Panc1 (cell line): ENCODE results near the gene THG1L. TPM values are rescaled to one million over a fixed set of nuclear protein-coding genes. Genes with fewer than 3 reads are reported as not detected.
"Not testable (repeated sequence)": the region's sequence is repeated elsewhere in the genome, so short reads cannot be mapped to it uniquely, and the experiment has no call there.

Experiments used
- ATAC-seq: fragments of 200-7000 bp; cut with Tn5 transposase; 2 replicates; pipeline ENCODE4 v1.9.1; 2020; ENCODE audit warnings: mild to moderate bottlenecking, moderate library complexity
- BruUV-seq: library from RNA; stranded (reverse); fragments of 400-500 nt; replicated peaks from 2 replicates; lab custom pipeline; 2021; lab: Mats Ljungman, UMichigan
- CTCF ChIA-PET: fragments of 300-600 bp; sonication (Branson Sonifier 250); formaldehyde crosslinking; loops from one replicate; lab custom pipeline; 2022; ENCODE audit warnings: antibody characterized with exemption; lab: Charles Lee
- POLR2A ChIA-PET: fragments of 300-600 bp; sonication (Branson Sonifier 250); formaldehyde crosslinking; loops from one replicate; lab custom pipeline; 2022; ENCODE audit warnings: antibody characterized with exemption; lab: Charles Lee
- DNase-seq: peaks from one replicate; pipeline ENCODE4 v3.0.0-alpha.2; 2010; ENCODE audit warnings: low read depth, low spot score
- H3K27ac ChIP-seq: 2 replicates; pipeline ENCODE4 v1.5.1; 2011; ENCODE audit warnings: mild to moderate bottlenecking, low read length, inconsistent platforms
- H3K27me3 ChIP-seq: fragments of 200-500 bp; sonication (Bioruptor generic); 2 replicates; pipeline ENCODE4 v1.6.0; 2014; ENCODE audit warnings: low read length, inconsistent platforms; ENCODE audit not compliant: control insufficient read depth, insufficient read depth
- H3K36me3 ChIP-seq: fragments of 200-500 bp; sonication (Bioruptor generic); 2 replicates; pipeline ENCODE4 v1.5.1; 2014; ENCODE audit warnings: inconsistent platforms, mild to moderate bottlenecking, low read length, moderate library complexity; ENCODE audit not compliant: control insufficient read depth, insufficient read depth
- H3K4me1 ChIP-seq: 2 replicates; pipeline ENCODE4 v1.5.1; 2011; ENCODE audit warnings: inconsistent platforms, mild to moderate bottlenecking, low read length, moderate library complexity; ENCODE audit not compliant: control insufficient read depth, insufficient read depth
- H3K4me3 ChIP-seq, 2 experiments: 2 replicates each; pipeline ENCODE4 v1.5.1; 2011 to 2012; ENCODE audit warnings: low read depth in 2 of 2, low read length in 2 of 2, mild to moderate bottlenecking in 2 of 2, inconsistent platforms in 1 of 2, moderate library complexity in 1 of 2
- H3K9me3 ChIP-seq: fragments of 200-500 bp; sonication (Bioruptor generic); 2 replicates; pipeline ENCODE4 v1.5.1; 2014; ENCODE audit warnings: low read depth, mild to moderate bottlenecking, inconsistent platforms, low read length, moderate library complexity; ENCODE audit not compliant: control insufficient read depth, insufficient read depth
- POLR2AphosphoS5 ChIP-seq: IDR thresholded peaks from 2 replicates; pipeline ENCODE4 v1.6.1; 2012; ENCODE audit warnings: mild to moderate bottlenecking, low read depth, low read length, moderate library complexity
- SIN3A ChIP-seq: IDR thresholded peaks from 2 replicates; pipeline ENCODE4 v1.6.1; 2012; ENCODE audit warnings: low read depth, mild to moderate bottlenecking, low read length, moderate library complexity, borderline replicate concordance; ENCODE audit not compliant: insufficient read depth
- TCF7L2 ChIP-seq: IDR thresholded peaks from 2 replicates; pipeline ENCODE4 v1.6.1; 2011; ENCODE audit warnings: mild to moderate bottlenecking, low read depth, low read length, inconsistent platforms
- in situ Hi-C: cut with HindIII; loops from 2 replicates; pipeline ENCODE4 v1.10.0; 2016; ENCODE audit warnings: low sequenced_read_pairs, low pct_unique_long_range_greater_than_20kb
- intact Hi-C: fragments of 100-400 bp; cut with micrococcal nuclease; formaldehyde crosslinking; loops from one replicate; pipeline ENCODE4 v1.10.0; 2022; ENCODE audit not compliant: unreplicated experiment
- total RNA-seq: library from RNA; stranded (reverse); gene quantifications from one replicate; pipeline ENCODE4 v1.2.1, GENCODE V29; 2021; ENCODE audit not compliant: unreplicated experiment
- TF ChIP-seq, protein P1 (sequence below): fragments of 450-650 bp; IDR thresholded peaks from 2 replicates; pipeline ENCODE4 v1.5.1; 2017; ENCODE audit warnings: mild to moderate bottlenecking
- TF ChIP-seq, protein P2 (sequence below), 2 experiments: IDR thresholded peaks; 2 replicates each; pipeline ENCODE4 v1.6.1; 2011 to 2012; ENCODE audit warnings: low read depth in 2 of 2, control low read depth in 1 of 2, low read length in 1 of 2, mild to moderate bottlenecking in 1 of 2, moderate library complexity in 1 of 2; ENCODE audit not compliant: insufficient read depth in 1 of 2

Gene THG1L
- total RNA-seq, 1 experiment from 2014 or later = 15.4 TPM

DNA sequence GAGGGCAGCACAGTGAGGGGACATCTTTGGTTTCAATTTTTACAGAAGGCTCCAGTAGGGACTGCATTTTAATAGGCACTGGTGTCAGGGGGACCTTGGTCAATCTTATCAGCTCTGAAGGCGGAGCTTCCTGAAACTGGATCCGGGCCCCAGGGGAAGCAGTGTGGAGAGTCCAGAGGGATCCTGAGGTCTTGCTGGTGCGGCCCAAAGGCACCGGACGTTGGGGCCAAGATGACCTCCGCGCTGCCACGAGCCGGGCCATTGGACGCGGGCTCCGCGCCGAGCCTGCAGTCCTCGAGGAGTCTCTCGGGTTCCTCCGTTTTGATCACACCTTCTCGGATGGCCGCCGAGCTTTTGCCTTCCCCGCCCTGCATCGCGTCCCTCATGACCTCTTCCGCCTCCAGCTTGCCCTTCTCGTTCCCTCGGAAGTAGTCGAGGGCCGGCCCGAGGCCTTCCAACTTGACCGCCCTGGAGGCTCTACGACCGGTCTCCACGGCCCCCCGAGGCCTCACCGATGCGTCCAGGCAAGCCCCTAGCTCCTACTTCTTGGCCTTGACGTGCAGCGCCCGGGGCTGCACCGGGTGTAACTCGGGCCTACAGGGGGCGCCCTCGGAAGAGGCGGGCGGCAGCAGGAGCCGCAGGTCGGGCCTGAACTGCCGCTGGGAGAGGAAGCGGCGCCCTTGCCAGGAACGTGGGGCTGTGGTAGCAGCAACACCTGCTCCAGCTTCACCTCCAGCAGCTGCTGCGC is 41.1 kb upstream of the THG1L start:
- CTCF ChIA-PET = no interaction called here
- no peak overlapping the region for H3K4me3 ChIP-seq
- intact Hi-C loops (no loop called here), in situ Hi-C loops (no loop called here)
- H3K27me3 ChIP-seq = no peaks in the 10 kb centered on the region
- H3K4me1 ChIP-seq = no peaks in the 10 kb centered on the region
- H3K27ac ChIP-seq = no peak overlapping the region
- DNase-seq = no peak
- no peaks in the 10 kb centered on the region for H3K9me3 ChIP-seq
- ATAC-seq = no peak
- H3K36me3 ChIP-seq = no peaks in the 10 kb centered on the region
- TF ChIP-seq, protein P1, sequence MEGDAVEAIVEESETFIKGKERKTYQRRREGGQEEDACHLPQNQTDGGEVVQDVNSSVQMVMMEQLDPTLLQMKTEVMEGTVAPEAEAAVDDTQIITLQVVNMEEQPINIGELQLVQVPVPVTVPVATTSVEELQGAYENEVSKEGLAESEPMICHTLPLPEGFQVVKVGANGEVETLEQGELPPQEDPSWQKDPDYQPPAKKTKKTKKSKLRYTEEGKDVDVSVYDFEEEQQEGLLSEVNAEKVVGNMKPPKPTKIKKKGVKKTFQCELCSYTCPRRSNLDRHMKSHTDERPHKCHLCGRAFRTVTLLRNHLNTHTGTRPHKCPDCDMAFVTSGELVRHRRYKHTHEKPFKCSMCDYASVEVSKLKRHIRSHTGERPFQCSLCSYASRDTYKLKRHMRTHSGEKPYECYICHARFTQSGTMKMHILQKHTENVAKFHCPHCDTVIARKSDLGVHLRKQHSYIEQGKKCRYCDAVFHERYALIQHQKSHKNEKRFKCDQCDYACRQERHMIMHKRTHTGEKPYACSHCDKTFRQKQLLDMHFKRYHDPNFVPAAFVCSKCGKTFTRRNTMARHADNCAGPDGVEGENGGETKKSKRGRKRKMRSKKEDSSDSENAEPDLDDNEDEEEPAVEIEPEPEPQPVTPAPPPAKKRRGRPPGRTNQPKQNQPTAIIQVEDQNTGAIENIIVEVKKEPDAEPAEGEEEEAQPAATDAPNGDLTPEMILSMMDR = no peak; the same call in 1 of the 2 replicates
- TF ChIP-seq SIN3A (no peak), POLR2AphosphoS5 (no peak), TCF7L2 (no peak)
- TF ChIP-seq, protein P2, sequence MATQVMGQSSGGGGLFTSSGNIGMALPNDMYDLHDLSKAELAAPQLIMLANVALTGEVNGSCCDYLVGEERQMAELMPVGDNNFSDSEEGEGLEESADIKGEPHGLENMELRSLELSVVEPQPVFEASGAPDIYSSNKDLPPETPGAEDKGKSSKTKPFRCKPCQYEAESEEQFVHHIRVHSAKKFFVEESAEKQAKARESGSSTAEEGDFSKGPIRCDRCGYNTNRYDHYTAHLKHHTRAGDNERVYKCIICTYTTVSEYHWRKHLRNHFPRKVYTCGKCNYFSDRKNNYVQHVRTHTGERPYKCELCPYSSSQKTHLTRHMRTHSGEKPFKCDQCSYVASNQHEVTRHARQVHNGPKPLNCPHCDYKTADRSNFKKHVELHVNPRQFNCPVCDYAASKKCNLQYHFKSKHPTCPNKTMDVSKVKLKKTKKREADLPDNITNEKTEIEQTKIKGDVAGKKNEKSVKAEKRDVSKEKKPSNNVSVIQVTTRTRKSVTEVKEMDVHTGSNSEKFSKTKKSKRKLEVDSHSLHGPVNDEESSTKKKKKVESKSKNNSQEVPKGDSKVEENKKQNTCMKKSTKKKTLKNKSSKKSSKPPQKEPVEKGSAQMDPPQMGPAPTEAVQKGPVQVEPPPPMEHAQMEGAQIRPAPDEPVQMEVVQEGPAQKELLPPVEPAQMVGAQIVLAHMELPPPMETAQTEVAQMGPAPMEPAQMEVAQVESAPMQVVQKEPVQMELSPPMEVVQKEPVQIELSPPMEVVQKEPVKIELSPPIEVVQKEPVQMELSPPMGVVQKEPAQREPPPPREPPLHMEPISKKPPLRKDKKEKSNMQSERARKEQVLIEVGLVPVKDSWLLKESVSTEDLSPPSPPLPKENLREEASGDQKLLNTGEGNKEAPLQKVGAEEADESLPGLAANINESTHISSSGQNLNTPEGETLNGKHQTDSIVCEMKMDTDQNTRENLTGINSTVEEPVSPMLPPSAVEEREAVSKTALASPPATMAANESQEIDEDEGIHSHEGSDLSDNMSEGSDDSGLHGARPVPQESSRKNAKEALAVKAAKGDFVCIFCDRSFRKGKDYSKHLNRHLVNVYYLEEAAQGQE (IDR thresholded peaks at IDR 0.05; ENCODE audit: insufficient read depth in 1 of 2, low read depth in 2 of 2, low read length in 1 of 2) = no peak
- BruUV-seq = no TSS peak
- POLR2A ChIA-PET = no interaction called here

DNA sequence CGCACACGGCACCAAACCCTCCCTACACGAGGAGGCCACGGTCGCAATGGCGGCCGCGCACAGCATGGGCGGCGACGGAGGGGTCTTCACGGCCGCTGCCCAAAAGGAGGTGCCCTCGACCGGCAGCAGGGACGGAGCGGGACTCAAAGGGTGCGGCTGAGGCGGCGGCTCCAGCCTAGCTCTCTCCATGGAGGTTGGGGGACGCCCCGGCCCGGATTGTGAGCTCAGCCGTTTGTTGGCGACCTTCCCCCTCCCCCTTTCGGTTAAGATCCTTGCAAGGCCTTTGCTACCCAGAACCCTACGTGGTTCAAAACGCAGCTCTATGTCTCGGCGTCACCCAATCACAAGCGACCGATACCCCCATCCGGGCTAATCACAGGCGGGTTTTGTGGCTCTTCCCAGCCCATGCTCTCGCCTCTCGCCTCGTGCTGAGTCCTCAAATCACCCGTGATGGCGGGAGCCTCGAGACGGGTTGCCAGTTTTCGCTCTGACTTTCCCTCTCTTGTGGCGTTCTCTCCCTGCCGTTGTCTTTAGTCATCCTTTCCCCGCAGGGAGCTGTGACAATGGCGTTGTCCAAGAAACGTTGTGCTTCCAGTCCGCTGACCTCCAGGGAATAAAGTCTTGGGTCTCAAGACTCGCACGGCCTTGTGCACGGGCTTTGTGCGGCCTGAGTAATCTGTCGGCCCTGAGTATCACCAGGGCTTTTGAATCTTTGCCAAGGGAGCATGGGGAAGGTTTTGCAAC is 40.4 kb upstream of the THG1L start:
- Histone ChIP-seq H3K27ac (no peak overlapping the region), H3K27me3 (no peaks in the 10 kb centered on the region), H3K36me3 (no peaks in the 10 kb centered on the region), H3K4me3 (no peak overlapping the region), H3K4me1 (no peaks in the 10 kb centered on the region), H3K9me3 (no peaks in the 10 kb centered on the region)
- ChIA-PET POLR2A (no interaction called here), CTCF (no interaction called here)
- DNase-seq = no peak
- no TSS peak for BruUV-seq
- ATAC-seq = no peak
- intact Hi-C loops = no loop called here
- in situ Hi-C loops = no loop called here
- no peak for TF ChIP-seq TCF7L2
- TF ChIP-seq, protein P1 = no peak
- TF ChIP-seq POLR2AphosphoS5 = no peak
- no peak for TF ChIP-seq SIN3A
- TF ChIP-seq, protein P2 (IDR thresholded peaks at IDR 0.05; ENCODE audit: insufficient read depth in 1 of 2, low read depth in 2 of 2, low read length in 1 of 2) = no peak

DNA sequence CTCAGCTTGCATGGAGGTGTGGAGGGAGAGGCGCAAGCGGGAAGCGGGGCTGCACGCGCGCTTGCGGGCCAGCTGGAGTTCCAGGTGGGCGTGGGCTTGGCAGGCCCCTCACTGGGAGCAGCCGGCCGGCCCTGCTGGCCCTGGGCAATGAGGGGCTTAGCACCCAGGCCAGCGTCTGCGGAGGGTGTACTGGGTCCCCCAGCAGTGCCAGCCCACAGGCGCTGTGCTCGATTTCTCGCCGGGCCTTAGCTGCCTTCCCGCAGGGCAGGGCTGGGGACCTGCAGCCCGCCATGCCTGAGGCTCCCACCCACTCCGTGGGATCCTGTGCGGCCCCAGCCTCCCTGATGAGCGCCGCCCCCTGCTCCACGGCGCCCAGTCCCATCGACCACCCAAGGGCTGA is 37.4 kb upstream of the THG1L start:
- intact Hi-C loops, POLR2A ChIA-PET, BruUV-seq, H3K27ac ChIP-seq, H3K36me3 ChIP-seq, H3K27me3 ChIP-seq, DNase-seq, H3K4me3 ChIP-seq, H3K4me1 ChIP-seq, ATAC-seq, H3K9me3 ChIP-seq, in situ Hi-C loops, CTCF ChIA-PET: not testable (repeated sequence)
